ENCODE data around the gene PDIK1L. TPM values are rescaled to one million over a fixed set of nuclear protein-coding genes. Genes with fewer than 3 reads are reported as not detected.
"Not testable (repeated sequence)": the region's sequence is repeated elsewhere in the genome, so short reads cannot be mapped to it uniquely, and the experiment has no call there.

Gene PDIK1L
- total and polyA plus RNA-seq, 10 donors: 2.5 to 14.1 (median 10.5) TPM

GRCh38 chr1:26102119-26102518 is 9.5 kb upstream of the PDIK1L start:
- no peaks in the 10 kb centered on the region for H3K36me3 ChIP-seq
- DNase-seq: no peak
- no peak overlapping the region for H3K27ac ChIP-seq
- H3K4me3 ChIP-seq: no peak overlapping the region
- H3K9me3 ChIP-seq: no peaks in the 10 kb centered on the region
- intact Hi-C loops (cut with DNase I; ENCODE audit: low total_unique reads): loop anchor here (10.0 kb wide), 1 partner anchor 313 kb away; the partner anchor contains the start of gene LIN28A
- WGBS, 5 donors: 79 to 89% (median 88%) methylated on average over 3 of the region's 3 CpGs
- no peaks in the 10 kb centered on the region for H3K27me3 ChIP-seq (replicated peaks in 1 of 7)
- TF ChIP-seq POLR2A (IDR thresholded peaks at IDR 0.05) (no peak), CTCF (IDR thresholded peaks at IDR 0.05 in 8 of 11, conservative IDR thresholded peaks at IDR 0.05 in 3 of 11) (no peak), POLR2AphosphoS5 (IDR thresholded peaks at IDR 0.05) (no peak)
- H3K4me1 ChIP-seq: peaks cover 0 to 9% (median 2%) of the 10 kb centered on the region in 6 donors

GRCh38 chr1:26102526-26102925 is 9.1 kb upstream of the PDIK1L start:
- Histone ChIP-seq H3K27ac (no peak overlapping the region), H3K4me3 (no peak overlapping the region), H3K9me3 (no peaks in the 10 kb centered on the region), H3K4me1 (peaks cover 0 to 9% (median 2%) of the 10 kb centered on the region in 6 donors), H3K36me3 (no peaks in the 10 kb centered on the region), H3K27me3 (replicated peaks in 1 of 7) (no peaks in the 10 kb centered on the region)
- no peak for DNase-seq
- WGBS, 5 donors: 44 to 61% (median 52%) methylated on average over 2 of the region's 2 CpGs
- intact Hi-C loops (cut with DNase I; ENCODE audit: low total_unique reads): loop anchor here (10.0 kb wide), 1 partner anchor 312 kb away; the partner anchor contains the start of gene LIN28A
- no peak for TF ChIP-seq POLR2AphosphoS5 (IDR thresholded peaks at IDR 0.05)
- TF ChIP-seq CTCF (IDR thresholded peaks at IDR 0.05 in 8 of 11, conservative IDR thresholded peaks at IDR 0.05 in 3 of 11): no peak
- TF ChIP-seq POLR2A (IDR thresholded peaks at IDR 0.05): no peak

GRCh38 chr1:26105226-26105548 is 6.4 kb upstream of the PDIK1L start:
- peaks cover 2 to 15% (median 5%) of the 10 kb centered on the region in 6 donors for H3K4me1 ChIP-seq
- DNase-seq; H3K4me3 ChIP-seq; H3K9me3 ChIP-seq; H3K36me3 ChIP-seq; H3K27me3 ChIP-seq (replicated peaks in 1 of 7); H3K27ac ChIP-seq: not testable (repeated sequence)
- intact Hi-C loops (cut with DNase I; ENCODE audit: low total_unique reads): loop anchor here (2.0 to 10.0 kb wide), 2 partner anchors 40 to 310 kb away; partner anchors contain the start of gene LIN28A
- peak in 2 of 11 experiments; percentile 1 to 9 for TF ChIP-seq CTCF (IDR thresholded peaks at IDR 0.05 in 8 of 11, conservative IDR thresholded peaks at IDR 0.05 in 3 of 11)
- WGBS, 5 donors: 47 to 57% (median 52%) methylated on average over 5 of the region's 5 CpGs

- Histone ChIP-seq H3K4me1 (peaks cover 16 to 49% (median 32%) of the 10 kb centered on the region in 6 donors), H3K9me3 (no peaks in the 10 kb centered on the region), H3K4me3 (no peak overlapping the region), H3K27ac (no peak overlapping the region), H3K36me3 (peaks cover 0 to 6% (median 5%) of the 10 kb centered on the region in 6 donors), H3K27me3 (replicated peaks in 1 of 7) (no peaks in the 10 kb centered on the region)
- no peak for TF ChIP-seq POLR2AphosphoS5 (IDR thresholded peaks at IDR 0.05)
- TF ChIP-seq POLR2A (IDR thresholded peaks at IDR 0.05): no peak
- TF ChIP-seq CTCF (IDR thresholded peaks at IDR 0.05 in 8 of 11, conservative IDR thresholded peaks at IDR 0.05 in 3 of 11): no peak
- no peak for DNase-seq
- 93 to 97% (median 96%) methylated on average over 5 of the region's 5 CpGs for WGBS, 5 donors
- intact Hi-C loops (cut with DNase I; ENCODE audit: low total_unique reads): loop anchor here (10.0 kb wide), 1 partner anchor 305 kb away; the partner anchor contains the start of gene LIN28A
Observed at GRCh38 chr1:26109229-26110164, 2.1 kb upstream of the PDIK1L start.
